K562 (cell line): ENCODE results near the gene IL17REL. TPM values are rescaled to one million over a fixed set of nuclear protein-coding genes. Genes with fewer than 3 reads are reported as not detected.

Experiments
- ARID3A ChIP-seq: IDR thresholded peaks from 2 replicates; pipeline ENCODE4 v1.6.1; 2012; ENCODE audit warnings: low read depth, low read length, improper control_type of control experiment, borderline replicate concordance
- EZH2 ChIP-seq: IDR thresholded peaks from 2 replicates; pipeline ENCODE4 v1.6.1; 2012; ENCODE audit warnings: low read depth, mild to moderate bottlenecking, inconsistent platforms, low read length, borderline replicate concordance
- NELFE ChIP-seq: IDR thresholded peaks from 2 replicates; pipeline ENCODE4 v1.6.1; 2011; ENCODE audit warnings: mild to moderate bottlenecking; ENCODE audit not compliant: insufficient read depth, insufficient read length
- RBM14 ChIP-seq: fragments of 200-400 bp; formaldehyde crosslinking; IDR thresholded peaks from 2 replicates; pipeline ENCODE4 v1.6.1; 2018; ENCODE audit warnings: low read depth, mild to moderate bottlenecking, low read length, moderate library complexity, borderline replicate concordance; ENCODE audit not compliant: insufficient read depth
- RCOR1 ChIP-seq, 2 experiments: IDR thresholded peaks; 2 replicates each; pipeline ENCODE4 v1.6.1; 2012; ENCODE audit warnings: low read depth in 2 of 2, low read length in 2 of 2, borderline replicate concordance in 1 of 2, improper control_type of control experiment in 1 of 2
- REST ChIP-seq, 2 experiments: fragments of 450-650 bp; formaldehyde crosslinking in 1 of 2; IDR thresholded peaks; 2 replicates each; pipeline versions ENCODE4 v1.4.0 to v1.6.1; 2014 to 2020; ENCODE audit warnings: mild to moderate bottlenecking in 2 of 2, borderline replicate concordance in 1 of 2, low read depth in 1 of 2
- SRSF9 ChIP-seq: fragments of 200-400 bp; formaldehyde crosslinking; IDR thresholded peaks from 2 replicates; pipeline ENCODE4 v1.6.1; 2017; ENCODE audit warnings: low read depth, low read length, borderline replicate concordance
- TEAD4 ChIP-seq, 2 experiments: sonication (generic) in 1 of 2; formaldehyde crosslinking in 1 of 2; IDR thresholded peaks; 2 replicates each; pipeline versions ENCODE4 v1.6.1 to v1.8.0; 2012 to 2022; ENCODE audit warnings: borderline replicate concordance in 1 of 2, inconsistent platforms in 1 of 2, low read length in 1 of 2, mild to moderate bottlenecking in 1 of 2, missing genetic modification reagents in 1 of 2
- YBX1 ChIP-seq: fragments of 450-650 bp; IDR thresholded peaks from 2 replicates; pipeline ENCODE4 v1.7.1; 2016; ENCODE audit warnings: mild to moderate bottlenecking
- ZC3H11A ChIP-seq: IDR thresholded peaks from 2 replicates; pipeline ENCODE4 v1.6.1; 2012; ENCODE audit warnings: low read depth, low read length, improper control_type of control experiment
- ZNF311 ChIP-seq: fragments of 250-450 bp; sonication (Bioruptor Pico); IDR thresholded peaks from 2 replicates; pipeline ENCODE4 v1.4.0; 2020; ENCODE audit warnings: mild to moderate bottlenecking, moderate library complexity
- polyA plus RNA-seq, 8 experiments: library from polyadenylated mRNA; depleted of rRNA in 4 of 8; stranded (reverse) in 5 of 8; unstranded in 3 of 8; fragments of >200 nt; fragmentation: Nextera tagmentation in 2 of 8; fragmentation: Illumina TruSeq in 1 of 8; extraction: Ambion mirVana in 2 of 8; extraction: Trizol in 1 of 8; gene quantifications; 2 replicates each; pipeline versions ENCODE4 v1.2.1 to v1.2.3, GENCODE V29; 2011 to 2014; ENCODE audit warnings: inconsistent platforms in 1 of 8, missing spikeins in 1 of 8
- total RNA-seq, 7 experiments: library from RNA; depleted of rRNA in 6 of 7; stranded (reverse); fragments of >200 nt in 6 of 7; fragmentation: Illumina TruSeq in 2 of 7; extraction: Trizol in 2 of 7; gene quantifications; 2 replicates each; pipeline versions ENCODE4 v1.2.1 to v1.2.3, GENCODE V29; 2011 to 2021; ENCODE audit warnings: low replicate concordance in 1 of 7
- TF ChIP-seq, protein P1 (sequence below): sonication (generic); formaldehyde crosslinking; IDR thresholded peaks from 2 replicates; pipeline ENCODE4 v1.9.0; 2022; ENCODE audit warnings: mild to moderate bottlenecking, missing genetic modification reagents

Gene IL17REL
- total and polyA plus RNA-seq, 9 of the 15 experiments (the other 6 are each of a cell fraction or from before 2014, with no cell fraction given), result 0.05 to 0.42 (median 0.11) TPM; not detected in 4

GRCh38 chr22:50030297-50031188, 18.0 kb upstream of the IL17REL start (continued):
- TF ChIP-seq NELFE (no peak), EZH2 (no peak), TEAD4 (IDR thresholded peaks at IDR 0.05; ENCODE audit: low read length) (no peak), TEAD4 (CRISPR knock-in tag; IDR thresholded peaks at IDR 0.05; ENCODE audit: borderline replicate concordance) (no peak), RBM14 (0 out of 2 replicates have a peak, but pooled peaks have one; percentile 36), ZNF311 (CRISPR knock-in tag) (no peak), SRSF9 (no peak), ZC3H11A (no peak), REST (IDR thresholded peaks at IDR 0.05; ENCODE audit: borderline replicate concordance) (peak; percentile 92), REST (CRISPR knock-in tag; IDR thresholded peaks at IDR 0.05; ENCODE audit: low read depth) (no peak), ARID3A (no peak), YBX1 (no peak), RCOR1 (IDR thresholded peaks at IDR 0.05; ENCODE audit: borderline replicate concordance in 1 of 2, low read depth in 2 of 2, low read length in 2 of 2) (0 out of 4 replicates have a peak, but pooled peaks of 1 of the 2 experiments have one; percentile 32)
- TF ChIP-seq, protein P1, sequence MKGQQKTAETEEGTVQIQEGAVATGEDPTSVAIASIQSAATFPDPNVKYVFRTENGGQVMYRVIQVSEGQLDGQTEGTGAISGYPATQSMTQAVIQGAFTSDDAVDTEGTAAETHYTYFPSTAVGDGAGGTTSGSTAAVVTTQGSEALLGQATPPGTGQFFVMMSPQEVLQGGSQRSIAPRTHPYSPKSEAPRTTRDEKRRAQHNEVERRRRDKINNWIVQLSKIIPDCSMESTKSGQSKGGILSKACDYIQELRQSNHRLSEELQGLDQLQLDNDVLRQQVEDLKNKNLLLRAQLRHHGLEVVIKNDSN (CRISPR knock-in tag), result no peak
- TF ChIP-seq, all 486 proteins: peak for 27
